ENCODE measurements around the gene TYK2.
A peak's percentile ranks its signal among the peaks of the same experiment; 100 is the strongest.
"Not testable (repeated sequence)": the region's sequence is repeated elsewhere in the genome, so short reads cannot be mapped to it uniquely, and the experiment has no call there.

Gene TYK2

DNA sequence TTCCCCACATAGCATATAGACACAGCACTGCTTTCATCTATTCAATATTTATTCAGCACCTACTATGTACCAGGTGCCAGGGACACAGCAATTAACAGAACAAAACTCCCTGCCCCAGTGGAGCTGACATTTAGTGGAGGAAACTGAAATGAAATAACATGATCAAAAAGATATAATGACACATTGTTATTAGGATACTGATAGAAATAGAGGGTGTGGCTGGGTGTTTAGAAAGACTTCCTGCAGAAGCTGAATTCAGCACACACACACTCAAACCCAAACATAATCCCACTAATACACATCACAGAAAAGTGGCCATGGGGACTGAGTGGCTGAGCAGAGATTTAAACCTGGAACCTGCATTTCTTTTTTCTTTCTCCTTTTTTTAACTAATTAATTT is 26.7 kb upstream of the TYK2 start:
- no peak for DNase-seq

DNA sequence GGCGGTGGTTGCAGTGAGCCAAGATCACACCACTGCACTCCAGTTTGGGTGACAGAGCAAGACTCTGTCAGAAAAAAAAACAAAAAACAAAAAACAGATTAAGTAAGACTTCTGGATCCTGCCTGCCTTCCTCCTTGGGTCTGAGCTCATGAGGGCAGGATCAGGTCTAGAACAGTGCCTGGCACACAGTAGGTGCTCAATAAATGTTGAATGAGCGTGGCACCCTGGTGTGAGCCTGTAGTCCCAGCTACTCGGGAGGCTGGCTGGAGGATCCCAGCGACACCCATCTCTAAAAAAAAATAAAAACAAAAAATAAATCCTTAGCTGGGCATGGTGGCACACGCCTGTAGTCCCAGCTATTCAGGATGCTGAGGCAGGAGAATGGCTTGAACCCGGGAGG is 25.8 kb upstream of the TYK2 start:
- no peak for DNase-seq

DNA sequence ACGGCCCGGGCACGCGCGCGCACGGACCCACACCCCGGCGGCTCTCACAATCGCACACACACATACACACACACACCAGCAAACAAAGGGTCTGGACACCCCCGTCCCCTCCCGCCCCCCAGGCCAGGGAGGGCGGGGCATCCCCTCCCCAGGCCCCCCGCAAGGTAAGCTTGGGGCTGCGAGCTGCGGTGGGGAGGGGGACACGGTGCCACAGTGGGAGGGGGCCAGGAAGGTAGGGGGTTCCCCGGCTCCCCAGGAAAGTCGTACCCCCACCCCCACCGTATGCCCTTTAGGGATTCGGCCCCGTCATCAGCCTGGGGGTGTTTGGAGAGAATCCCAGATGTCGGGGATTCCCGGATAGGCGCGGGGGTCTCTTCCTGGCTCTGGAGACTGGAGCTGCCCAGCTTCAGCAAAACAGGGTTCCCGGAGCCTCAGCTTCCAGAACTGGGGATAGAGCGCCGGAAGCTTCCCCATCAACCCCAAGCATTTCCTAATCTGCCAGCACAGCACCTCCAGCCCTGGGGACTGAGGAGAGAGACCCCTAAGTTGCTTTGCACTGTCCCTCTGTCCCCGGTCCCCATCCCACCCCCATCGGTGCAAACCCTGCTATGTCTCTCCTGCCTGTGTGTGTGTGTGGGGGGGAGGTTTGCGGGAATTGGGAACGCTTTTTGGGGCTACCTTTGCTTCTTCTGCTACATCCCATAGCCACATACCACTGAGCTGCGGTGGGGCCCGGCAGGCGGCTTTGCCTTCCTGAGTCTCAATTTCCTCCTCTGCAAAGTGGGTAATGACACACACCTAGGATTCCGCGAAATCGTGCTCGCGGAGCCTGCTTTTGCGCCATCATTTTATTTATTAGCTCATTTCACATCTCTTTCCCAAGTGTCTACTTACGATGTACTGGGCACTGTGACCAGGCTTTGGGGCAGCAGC is 24.8 kb upstream of the TYK2 start:
- no peak for DNase-seq

DNA sequence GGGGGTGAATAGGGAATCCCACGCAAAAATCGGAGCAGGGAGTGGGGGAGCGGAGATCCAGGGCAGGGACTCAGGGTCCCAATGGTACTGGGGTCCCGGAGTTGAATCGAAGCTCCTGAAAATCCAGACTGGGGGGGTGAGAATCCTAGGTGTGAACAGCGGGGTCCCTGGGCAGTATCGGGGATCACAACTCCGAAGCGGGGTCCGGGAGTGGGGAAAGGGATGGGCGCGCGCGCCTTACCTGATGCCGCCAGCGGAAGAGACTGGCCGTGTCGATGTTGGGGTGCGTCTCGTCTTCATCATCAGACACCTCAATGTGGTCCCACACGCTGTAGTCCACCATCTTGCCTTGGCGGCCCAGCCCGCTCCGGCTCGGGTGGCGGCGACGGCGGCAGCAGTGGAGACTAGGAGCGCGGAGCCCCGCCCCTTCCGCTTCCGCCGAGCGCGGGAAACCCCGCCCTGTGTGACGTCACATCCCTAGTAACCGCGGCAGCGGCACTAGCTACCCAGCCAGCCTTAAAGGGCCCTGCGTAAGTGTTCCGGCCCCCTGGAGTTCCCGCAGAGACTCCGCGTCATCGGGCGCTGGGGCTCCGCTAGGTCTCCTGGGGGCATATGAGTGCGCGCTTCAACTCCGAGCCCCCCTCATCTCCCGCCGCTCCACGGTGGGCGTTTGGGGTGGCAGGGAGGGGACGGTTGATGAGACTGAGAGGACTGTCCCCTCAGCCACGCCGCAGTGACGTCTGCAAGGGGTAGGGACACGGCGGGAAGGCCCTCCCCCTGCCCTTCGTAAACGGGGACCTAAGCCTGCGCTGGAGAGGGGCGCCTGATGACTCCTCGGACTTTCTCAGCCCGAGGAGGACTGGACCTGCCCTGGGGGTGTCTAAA is 23.0 kb upstream of the TYK2 start, which contains the start of gene CDC37:
TSS of gene CDC37 (minus strand) at position 406 of the 885 bp plus-strand sequence. CDS start at position 343, 63 bp downstream.
- peak; percentile 69 for DNase-seq

DNA sequence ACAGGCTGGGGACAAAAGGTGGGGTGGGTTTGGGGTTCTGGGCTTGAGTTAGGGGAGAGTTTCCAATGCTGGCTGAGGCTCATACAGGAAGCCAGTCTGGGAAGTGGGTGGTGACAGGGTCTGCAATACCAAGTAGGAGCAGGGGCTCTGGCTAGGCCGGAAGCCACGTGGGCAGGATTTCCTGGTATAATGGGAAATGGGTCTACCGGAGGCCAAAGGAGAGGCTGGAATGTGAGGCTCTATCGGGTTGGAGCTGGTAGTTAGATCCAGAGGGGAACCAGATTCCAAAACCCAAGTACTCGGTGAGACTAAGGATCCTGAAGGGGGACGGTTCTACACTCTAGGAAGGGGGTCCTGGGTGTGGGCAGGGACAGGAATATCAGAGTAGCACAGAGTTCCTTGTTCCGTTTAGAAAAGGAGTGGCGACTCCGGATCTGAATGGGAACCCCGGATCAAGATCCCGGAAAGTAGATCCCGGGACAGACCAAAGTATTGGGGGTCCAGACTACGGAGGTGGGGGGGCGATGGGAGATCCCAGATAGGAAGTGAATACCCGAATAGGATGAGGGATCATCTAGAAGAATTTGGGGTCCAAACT is 22.2 kb upstream of the TYK2 start:
- DNase-seq = no peak

DNA sequence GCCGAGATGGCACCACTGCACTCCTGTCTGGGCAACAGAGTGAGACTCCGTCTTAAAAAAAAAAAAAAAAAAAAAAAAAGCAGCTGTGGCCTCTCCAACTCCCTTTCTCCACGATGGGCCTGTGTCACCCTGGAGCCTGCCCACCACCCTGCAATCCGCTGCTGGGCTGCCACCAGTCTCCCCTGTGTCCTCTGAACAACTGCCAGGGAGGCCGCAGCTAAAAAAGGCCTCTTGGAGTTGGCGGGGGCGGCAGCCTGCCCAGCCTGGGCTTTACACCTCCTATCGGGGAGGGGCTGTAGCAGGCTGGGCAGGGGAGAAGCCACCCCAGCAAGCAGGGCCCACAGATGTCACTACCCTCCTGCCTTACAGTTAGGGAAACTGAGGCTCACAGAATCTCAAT is 19.5 kb upstream of the TYK2 start:
- DNase-seq = no peak

DNA sequence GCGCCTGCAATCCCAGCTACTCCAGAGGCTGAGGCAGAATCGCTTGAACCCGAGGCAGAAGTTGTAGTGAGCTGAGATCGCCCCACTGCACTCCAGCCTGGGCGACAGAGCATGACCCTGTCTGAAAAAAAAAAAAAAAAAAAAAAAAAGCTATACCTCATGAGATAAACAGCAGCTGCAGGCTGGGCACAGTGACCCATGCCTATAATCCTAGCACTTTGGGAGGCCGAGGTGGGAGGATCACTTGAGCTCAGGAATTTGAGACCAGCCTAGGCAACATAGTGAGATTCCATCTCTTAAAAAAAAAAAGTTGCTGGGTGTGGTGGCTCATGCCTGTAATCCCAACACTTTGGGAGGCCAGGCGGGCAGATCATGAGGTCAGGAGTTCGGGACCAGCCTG is 19.0 kb upstream of the TYK2 start:
- DNase-seq = not testable (repeated sequence)

DNA sequence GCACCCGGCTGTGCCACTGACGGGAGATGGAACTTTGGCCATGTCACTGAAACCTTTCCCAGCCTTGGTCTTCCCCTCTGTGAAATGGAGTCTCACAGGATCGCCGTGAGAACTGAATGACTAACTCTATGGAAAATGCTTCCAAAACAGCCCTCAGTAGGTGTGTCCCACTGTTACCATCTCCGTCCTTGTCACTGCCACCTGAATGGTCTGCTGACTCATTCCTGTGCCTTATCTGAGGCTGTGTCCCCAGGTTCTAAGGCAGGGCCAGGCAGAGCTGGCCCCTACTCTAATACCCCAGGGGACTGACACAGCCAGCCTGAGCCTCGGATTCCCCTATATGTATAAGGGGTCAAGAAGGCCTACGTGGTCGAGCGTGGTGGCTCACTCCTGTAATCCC is 18.4 kb upstream of the TYK2 start:
- no peak for DNase-seq

DNA sequence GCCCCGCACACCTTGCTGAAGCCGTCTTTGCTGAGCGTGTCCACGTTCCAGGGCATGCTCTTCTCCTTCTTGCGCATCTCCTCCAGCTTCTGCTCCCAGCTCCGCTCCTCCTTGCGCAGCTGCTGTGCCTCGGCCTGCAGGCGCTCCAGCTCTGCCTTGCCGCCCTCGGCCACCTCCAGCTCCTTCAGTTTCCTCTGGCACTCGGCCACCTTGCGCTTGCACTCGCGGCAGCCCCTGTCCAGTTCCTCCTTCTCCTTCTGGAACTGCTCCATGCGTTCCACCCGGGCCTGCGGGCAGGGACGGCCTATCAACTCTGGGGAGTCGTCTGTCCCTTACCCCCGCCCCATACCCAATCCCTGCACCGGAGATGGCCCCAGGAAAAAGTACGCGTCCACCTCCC is 15.5 kb upstream of the TYK2 start:
- DNase-seq = no peak

DNA sequence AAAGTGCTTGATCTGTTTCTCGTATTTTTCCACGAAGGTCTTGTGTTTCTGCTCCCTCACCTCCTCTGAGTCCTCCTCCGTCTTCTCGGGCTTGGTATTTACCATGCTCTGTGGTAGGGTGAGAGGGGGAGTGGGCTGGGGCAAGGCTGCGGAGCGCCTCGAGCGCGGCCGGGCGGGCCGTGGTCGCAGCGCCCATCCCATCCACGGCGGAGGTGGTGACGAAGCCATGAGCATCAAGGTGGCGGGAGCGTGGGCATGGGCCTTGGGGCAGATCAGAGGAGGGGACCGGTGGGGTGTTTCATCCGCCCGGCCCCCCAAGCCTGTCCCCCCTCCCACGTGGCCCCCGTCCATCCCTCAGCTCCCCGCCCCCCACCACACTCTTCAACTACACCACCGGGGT is 15.1 kb upstream of the TYK2 start:
- DNase-seq = no peak

DNA sequence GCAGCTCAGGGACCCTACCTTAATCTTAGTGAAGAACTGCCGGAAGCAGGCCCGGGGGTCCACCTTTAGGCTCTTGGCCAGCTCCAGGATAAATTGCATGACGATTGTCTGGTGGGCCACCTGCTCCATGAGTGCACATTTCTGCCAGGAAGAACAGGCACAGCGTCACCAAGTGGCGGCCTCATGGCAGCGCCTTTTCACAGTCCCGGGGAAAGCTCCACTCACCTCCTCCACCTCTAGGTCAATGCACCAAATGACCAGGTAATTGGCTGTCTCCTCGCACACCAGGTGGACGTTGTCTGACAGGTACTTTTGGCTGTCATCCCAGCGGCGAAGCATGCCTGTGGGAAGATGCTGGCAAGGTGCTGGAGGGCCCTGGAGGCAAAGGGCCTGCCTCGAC is 14.6 kb upstream of the TYK2 start:
- DNase-seq = no peak

DNA sequence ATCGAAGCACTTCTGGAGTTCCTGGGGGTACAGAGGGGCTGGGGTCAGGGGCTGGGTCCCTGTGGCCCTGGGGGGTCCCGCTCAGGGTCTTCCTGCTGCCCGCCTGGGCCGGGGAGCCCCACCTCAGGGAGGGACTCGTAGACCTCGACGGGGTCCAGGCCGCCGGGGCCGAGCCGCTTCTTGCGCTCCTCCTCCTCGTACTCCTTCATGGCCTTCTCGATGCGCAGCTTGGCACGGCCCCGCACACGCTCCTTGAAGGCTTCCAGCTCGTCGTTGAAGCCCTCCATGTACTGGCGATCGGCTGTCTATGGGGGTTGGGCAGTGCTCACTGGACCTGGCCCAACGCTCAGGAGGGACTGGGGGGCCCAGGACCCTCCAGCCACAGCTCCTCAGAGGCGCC is 12.8 kb upstream of the TYK2 start:
- DNase-seq = no peak

DNA sequence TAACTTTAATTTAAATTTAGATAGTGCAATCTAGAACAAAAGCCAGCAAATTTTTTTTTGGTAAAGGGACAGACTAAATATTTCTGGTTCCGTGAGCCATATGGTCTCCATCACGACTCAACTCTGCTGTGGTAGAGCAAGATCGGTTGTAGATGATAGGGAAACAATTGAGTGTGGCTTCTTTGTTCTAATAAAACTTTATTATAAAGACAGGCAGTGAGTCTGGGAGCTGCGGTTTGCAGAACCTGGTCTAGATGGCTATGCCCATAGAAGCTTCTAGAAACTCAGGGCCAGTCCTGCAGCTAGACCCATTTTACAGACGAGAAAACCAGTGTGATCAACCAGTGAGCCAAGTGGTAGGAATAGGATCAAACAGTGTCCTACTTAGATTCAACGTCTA is 11.7 kb upstream of the TYK2 start:
- no peak for DNase-seq

DNA sequence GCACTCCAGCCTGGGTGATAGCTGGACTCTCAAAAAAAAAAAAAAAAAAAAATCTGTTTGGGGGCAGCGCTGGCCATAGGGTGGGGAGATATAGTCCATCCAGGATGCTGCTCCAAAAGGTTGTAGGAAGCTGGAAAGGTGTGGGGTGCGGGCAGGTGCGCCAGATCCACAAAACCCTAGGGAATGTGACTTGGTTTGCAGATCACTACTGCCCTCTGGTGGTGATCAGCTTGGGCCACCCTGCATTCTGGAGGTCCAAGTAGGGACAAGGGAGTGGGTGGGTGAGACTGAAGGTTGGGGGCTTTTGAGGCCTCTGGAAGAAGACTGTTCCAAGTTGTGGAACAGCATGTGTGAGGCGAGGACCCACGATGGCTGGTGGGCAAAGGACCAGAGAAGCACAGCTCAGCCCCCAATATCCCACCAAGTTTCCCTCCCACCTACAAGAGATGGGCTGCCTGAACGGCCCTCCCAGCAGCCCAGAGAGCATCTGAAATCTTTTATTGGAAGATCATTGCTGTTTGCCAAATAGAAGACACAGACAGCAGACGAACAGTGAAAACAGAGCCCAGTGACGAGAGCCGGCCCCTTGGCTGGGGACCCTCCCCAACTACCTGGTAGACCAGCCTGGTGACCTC is 10.4 kb upstream of the TYK2 start:
- DNase-seq = peak; percentile 5

DNA sequence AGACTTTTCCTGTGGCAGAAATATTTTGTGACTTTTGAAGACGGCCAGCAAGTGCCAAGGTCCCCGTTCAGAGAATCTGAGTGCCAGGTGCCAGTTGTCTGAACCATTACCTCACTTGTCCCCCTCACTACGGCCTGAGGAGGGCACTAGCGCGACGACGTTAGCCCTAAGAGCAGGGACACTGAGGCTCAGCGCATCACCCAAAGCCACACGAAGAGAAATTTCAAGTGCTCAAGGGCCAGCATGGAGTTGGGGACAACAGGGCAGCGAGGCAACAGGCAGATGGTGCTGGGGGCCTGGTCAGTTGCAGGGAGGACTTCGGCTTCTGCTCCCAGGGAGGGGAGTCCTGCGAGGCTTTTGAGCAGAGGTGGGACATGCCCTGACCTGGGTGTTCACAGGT is 9.5 kb upstream of the TYK2 start:
- no peak for DNase-seq

DNA sequence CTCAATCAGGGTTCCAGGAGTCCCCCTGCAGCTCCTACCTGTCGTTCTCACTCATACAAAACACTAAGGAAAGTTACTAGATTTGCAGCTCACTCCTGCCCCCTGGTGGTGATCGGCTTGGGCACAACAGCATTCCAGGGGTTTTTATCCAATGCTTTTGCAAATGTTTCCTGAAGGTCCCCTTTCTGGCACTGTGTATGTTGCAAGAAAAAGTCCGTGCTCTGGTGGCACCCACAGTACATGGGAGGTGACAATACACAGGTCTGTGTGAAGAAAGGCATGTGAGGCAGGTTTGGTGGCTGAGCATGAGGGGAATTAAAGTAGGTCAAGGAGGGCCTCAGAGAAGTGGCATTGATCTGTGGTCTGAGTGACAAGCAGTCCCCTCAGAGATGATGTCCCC is 8.6 kb upstream of the TYK2 start:
- DNase-seq = peak; percentile 38

DNA sequence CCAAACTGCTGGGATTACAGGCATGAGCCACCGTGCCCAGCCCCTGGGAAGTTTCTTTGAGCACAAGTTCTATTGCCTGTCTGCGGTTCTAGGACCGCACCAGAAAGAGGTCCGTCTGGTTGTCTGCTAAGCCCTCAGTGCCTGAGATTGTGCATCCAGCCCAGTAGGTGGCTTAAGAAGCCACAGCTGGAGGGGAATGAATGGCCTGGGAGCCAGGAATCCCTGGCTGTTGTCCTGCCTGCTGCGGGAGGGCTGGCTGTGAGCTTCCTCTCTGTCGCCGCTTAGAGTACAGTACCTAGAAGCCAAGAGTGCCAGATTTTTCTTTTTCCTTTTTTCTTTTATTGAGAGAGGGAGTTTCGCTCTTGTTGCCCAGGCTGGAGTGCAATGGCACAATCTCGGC is 4.2 kb upstream of the TYK2 start:
- no peak for DNase-seq

DNA sequence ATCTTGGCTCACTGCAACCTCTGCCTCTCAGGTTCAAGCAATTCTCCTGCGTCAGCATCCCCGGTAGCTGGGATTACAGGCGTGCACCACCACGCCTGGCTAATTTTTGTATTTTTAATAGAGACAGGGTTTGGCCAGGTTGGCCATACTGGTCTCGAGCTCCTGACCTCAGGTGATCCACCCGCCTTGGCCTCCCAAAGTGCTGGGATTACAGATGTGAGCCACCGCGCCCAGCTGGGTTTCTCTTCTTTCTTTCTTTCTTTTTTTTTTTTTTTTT is 2.8 kb upstream of the TYK2 start:
- not testable (repeated sequence) for DNase-seq

DNA sequence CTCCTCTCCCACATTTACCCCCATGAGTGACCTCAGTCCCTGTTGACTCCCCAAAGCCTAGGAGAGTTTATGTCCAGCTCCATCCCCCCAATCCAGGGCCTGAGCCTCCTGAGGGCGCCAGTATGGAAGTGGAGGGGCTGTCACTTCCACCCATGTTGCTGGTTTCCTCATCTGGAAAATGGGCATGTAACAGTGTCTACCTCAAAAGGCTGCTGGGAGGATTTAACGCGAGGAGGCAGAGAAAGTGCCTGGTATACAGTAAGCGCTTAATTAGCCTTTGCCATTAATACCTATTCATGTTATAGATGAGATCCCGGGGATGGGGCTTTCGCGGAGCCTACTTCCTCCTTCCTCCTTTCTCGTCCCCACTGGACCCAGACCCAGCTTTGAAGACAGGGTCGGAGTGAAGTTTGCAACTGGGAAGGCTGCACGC is 476 bp downstream of the TYK2 start:
- no peak for DNase-seq

DNA sequence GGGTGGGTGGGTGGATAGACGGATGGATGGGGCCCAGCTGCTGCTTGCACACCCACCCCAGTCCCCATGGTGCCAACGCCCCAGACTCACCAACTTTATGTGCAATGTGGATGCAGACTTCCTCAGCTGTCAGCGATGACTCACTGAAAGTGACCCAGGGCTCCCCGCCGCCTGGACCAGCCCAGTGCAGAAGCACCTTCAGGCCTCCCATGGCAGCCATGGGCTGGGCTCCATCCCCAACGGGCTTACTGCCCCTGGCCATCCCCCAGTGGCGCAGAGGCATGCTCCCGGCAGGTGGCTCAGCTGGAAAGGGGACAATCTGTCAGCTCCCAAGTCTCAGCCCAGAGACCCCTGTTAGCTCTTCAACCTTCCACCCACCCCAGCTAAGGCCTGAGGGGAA is 2.2 kb downstream of the TYK2 start:
- DNase-seq = no peak

DNA sequence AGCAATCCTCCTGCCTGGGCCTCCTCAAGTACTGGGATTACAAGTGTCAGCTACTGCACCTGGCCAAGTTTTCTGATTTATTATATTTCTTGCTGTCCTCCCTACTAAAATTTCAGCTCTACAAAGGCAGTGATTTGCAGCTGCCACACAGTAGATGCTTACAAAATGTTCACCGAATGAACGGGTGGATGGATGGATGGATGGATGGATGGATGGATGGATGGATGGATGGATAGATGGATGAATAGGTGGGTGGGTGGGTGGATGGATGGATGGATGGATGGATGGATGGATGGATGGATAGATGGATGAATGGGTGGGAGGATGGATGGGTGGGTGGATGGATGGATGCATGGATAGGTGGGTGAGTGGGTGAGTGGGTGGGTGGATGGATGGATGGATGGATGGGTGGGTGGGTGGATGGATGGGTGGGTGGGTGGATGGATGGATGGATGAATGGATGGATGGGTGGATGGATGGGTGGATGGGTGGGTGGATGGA is 3.2 kb downstream of the TYK2 start:
- DNase-seq = not testable (repeated sequence)

DNA sequence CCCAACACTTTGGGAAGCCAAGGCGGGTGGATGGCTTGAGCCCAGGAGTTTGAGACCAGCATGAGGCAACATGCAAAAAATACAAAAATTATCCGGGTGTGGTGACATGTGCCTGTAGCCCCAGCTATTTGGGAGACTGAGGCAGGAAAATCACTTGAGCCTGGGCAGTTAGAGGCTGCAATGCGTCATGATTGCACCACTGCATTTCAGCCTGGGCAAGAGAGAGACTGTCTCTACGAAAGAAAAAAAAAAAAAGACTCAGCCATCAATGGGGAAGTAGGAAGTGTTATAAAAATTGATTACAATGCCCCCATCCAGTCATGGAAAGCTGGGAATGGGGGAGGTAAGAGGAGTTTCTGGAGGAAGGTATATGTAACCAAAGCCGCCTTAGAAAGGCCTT is 5.4 kb downstream of the TYK2 start:
- DNase-seq = no peak

DNA sequence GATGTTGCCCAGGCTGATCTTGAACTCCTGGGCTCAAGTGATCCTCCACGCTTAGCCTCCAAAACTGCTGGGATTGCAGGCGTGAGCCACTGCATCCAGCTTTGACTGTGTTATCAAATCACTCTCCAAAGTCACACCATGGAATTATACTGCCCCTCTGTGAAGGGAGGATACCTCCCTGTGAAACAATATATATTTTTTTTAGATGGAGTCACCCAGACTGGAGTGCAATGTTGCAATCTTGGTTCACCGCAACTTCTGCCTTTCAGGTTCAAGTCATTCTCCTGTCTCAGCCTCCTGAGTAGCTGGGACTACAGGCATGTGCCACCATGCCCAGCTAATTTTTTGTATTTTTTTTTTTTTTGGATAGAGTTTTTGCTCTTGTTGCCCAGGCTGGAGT is 7.7 kb downstream of the TYK2 start:
- no peak for DNase-seq

All from SHP77 treated with DMSO at 0.1 percent for 48 hours (cell line).